ENCODE data around the gene SLC4A5. TPM values are rescaled to one million over a fixed set of nuclear protein-coding genes. Genes with fewer than 3 reads are reported as not detected.

The SLC4A5 gene
- total RNA-seq, 2 donors from 2014 or later: 2.2 to 9.5 TPM

- no peak overlapping the region for H3K27ac ChIP-seq
- ATAC-seq (ENCODE audit: insufficient number of reproducible peaks, low FRiP score, low read depth): no peak
- H3K27me3 ChIP-seq (replicated peaks; ENCODE audit: insufficient read depth): no peaks in the 10 kb centered on the region
- DNase-seq (ENCODE audit: low spot score): no peak
- no peaks in the 10 kb centered on the region for H3K36me3 ChIP-seq
- TF ChIP-seq, protein P1, sequence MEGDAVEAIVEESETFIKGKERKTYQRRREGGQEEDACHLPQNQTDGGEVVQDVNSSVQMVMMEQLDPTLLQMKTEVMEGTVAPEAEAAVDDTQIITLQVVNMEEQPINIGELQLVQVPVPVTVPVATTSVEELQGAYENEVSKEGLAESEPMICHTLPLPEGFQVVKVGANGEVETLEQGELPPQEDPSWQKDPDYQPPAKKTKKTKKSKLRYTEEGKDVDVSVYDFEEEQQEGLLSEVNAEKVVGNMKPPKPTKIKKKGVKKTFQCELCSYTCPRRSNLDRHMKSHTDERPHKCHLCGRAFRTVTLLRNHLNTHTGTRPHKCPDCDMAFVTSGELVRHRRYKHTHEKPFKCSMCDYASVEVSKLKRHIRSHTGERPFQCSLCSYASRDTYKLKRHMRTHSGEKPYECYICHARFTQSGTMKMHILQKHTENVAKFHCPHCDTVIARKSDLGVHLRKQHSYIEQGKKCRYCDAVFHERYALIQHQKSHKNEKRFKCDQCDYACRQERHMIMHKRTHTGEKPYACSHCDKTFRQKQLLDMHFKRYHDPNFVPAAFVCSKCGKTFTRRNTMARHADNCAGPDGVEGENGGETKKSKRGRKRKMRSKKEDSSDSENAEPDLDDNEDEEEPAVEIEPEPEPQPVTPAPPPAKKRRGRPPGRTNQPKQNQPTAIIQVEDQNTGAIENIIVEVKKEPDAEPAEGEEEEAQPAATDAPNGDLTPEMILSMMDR (IDR thresholded peaks at IDR 0.05): no peak
- H3K4me3 ChIP-seq: peak overlapping the region; percentile 86
- no peaks in the 10 kb centered on the region for H3K9me3 ChIP-seq
- peaks cover 19 to 43% of the 10 kb centered on the region in 2 donors for H3K4me1 ChIP-seq (ENCODE audit: control insufficient read depth in 1 of 2, low read depth in 2 of 2)
Observed at GRCh38 chr2:74390606-74391005, 47.4 kb upstream of the SLC4A5 start.

DNA sequence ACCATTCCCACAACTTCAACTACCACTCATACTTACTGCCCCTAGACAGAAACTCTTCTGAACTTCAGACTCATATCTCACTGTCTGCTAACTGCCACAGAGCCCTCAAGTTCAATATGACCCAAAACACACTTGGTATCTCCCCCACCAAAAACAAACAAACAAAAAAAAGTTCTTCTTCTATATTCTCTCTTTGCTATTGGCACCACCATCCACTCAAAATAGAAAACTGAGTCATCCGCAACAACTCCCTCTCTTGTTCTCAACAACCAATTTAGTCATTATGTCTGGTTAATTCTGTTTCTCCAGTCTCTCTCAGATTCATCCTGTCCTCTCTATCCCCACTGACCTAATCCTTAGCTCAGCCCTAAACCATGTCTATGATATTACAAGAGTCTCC lies 44.1 kb upstream of the SLC4A5 start:
- ATAC-seq (ENCODE audit: insufficient number of reproducible peaks, low FRiP score, low read depth) (no peak), DNase-seq (ENCODE audit: low spot score) (no peak)
- Histone ChIP-seq H3K36me3 (no peaks in the 10 kb centered on the region), H3K9me3 (no peaks in the 10 kb centered on the region), H3K4me3 (no peak overlapping the region), H3K4me1 (ENCODE audit: control insufficient read depth in 1 of 2, low read depth in 2 of 2) (peaks cover 23 to 61% of the 10 kb centered on the region in 2 donors), H3K27me3 (replicated peaks; ENCODE audit: insufficient read depth) (no peaks in the 10 kb centered on the region), H3K27ac (peak overlapping the region in 1 of 2 donors; percentile 39)
- TF ChIP-seq, protein P1 (IDR thresholded peaks at IDR 0.05): no peak

DNA sequence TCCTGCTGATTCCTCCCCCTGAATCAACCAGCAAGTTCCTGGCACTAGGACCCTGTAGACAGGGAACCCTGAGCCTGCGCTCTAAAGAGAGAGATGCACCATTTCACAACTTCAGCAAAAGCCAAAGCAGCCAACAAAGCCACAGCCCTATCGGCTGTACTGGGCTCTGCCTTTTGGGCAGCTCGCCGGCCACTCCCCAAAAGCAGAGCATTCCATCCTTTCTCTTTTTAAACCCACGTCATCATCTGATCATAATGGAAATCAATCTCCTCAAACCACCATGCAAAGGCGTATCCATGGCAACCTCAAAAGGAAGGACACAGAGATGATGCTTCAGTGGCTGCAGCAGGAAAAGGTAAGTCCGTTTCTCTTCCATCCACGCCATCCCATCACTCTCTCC lies 42.2 kb upstream of the SLC4A5 start:
- TF ChIP-seq, protein P1 (IDR thresholded peaks at IDR 0.05): no peak
- ATAC-seq (ENCODE audit: insufficient number of reproducible peaks, low FRiP score, low read depth): no peak
- no peaks in the 10 kb centered on the region for H3K9me3 ChIP-seq
- peaks cover 27 to 73% of the 10 kb centered on the region in 2 donors for H3K4me1 ChIP-seq (ENCODE audit: control insufficient read depth in 1 of 2, low read depth in 2 of 2)
- no peak overlapping the region for H3K4me3 ChIP-seq
- peak overlapping the region; percentile 16 to 20 for H3K27ac ChIP-seq
- H3K36me3 ChIP-seq: no peaks in the 10 kb centered on the region
- DNase-seq (ENCODE audit: low spot score): no peak
- H3K27me3 ChIP-seq (replicated peaks; ENCODE audit: insufficient read depth): no peaks in the 10 kb centered on the region

- TF ChIP-seq, protein P1 (IDR thresholded peaks at IDR 0.05): no peak
- ATAC-seq (ENCODE audit: insufficient number of reproducible peaks, low FRiP score, low read depth) (no peak), DNase-seq (ENCODE audit: low spot score) (no peak)
- Histone ChIP-seq H3K4me3 (no peak overlapping the region), H3K27me3 (replicated peaks; ENCODE audit: insufficient read depth) (no peaks in the 10 kb centered on the region), H3K27ac (peak overlapping the region; percentile 16 to 68), H3K4me1 (ENCODE audit: control insufficient read depth in 1 of 2, low read depth in 2 of 2) (peaks cover 19 to 73% of the 10 kb centered on the region in 2 donors), H3K9me3 (no peaks in the 10 kb centered on the region), H3K36me3 (no peaks in the 10 kb centered on the region)
Observed at GRCh38 chr2:74384051-74384450, 40.8 kb upstream of the SLC4A5 start.

- TF ChIP-seq, protein P1 (IDR thresholded peaks at IDR 0.05): no peak
- Histone ChIP-seq H3K4me3 (no peak overlapping the region), H3K27me3 (replicated peaks; ENCODE audit: insufficient read depth) (no peaks in the 10 kb centered on the region), H3K36me3 (no peaks in the 10 kb centered on the region), H3K9me3 (no peaks in the 10 kb centered on the region), H3K4me1 (ENCODE audit: control insufficient read depth in 1 of 2, low read depth in 2 of 2) (peaks cover 19 to 65% of the 10 kb centered on the region in 2 donors), H3K27ac (peak overlapping the region; percentile 16 to 68)
- no peak for DNase-seq (ENCODE audit: low spot score)
- no peak for ATAC-seq (ENCODE audit: insufficient number of reproducible peaks, low FRiP score, low read depth)
Observed at GRCh38 chr2:74383254-74383653, 40.0 kb upstream of the SLC4A5 start.
